GM19328 (cell line): Measurements from ENCODE around the gene THOC1.
"Not testable (repeated sequence)": the region's sequence is repeated elsewhere in the genome, so short reads cannot be mapped to it uniquely, and the experiment has no call there.

Experiments used
- ATAC-seq: cut with Tn5 transposase; IDR thresholded peaks from one replicate; pipeline ENCODE4 v1.9.1; 2021; ENCODE audit warnings: mild to moderate bottlenecking, moderate library complexity; ENCODE audit not compliant: unreplicated experiment

The THOC1 gene, protein sequence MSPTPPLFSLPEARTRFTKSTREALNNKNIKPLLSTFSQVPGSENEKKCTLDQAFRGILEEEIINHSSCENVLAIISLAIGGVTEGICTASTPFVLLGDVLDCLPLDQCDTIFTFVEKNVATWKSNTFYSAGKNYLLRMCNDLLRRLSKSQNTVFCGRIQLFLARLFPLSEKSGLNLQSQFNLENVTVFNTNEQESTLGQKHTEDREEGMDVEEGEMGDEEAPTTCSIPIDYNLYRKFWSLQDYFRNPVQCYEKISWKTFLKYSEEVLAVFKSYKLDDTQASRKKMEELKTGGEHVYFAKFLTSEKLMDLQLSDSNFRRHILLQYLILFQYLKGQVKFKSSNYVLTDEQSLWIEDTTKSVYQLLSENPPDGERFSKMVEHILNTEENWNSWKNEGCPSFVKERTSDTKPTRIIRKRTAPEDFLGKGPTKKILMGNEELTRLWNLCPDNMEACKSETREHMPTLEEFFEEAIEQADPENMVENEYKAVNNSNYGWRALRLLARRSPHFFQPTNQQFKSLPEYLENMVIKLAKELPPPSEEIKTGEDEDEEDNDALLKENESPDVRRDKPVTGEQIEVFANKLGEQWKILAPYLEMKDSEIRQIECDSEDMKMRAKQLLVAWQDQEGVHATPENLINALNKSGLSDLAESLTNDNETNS

GRCh38 chr18:267688-268552 lies at the start of gene THOC1:
Gene THOC1 (minus strand): TSS chr18:268047. CDS start chr18:268019, 28 bp downstream.
- peak; percentile 87 for ATAC-seq

GRCh38 chr18:317618-318017 lies 49.8 kb upstream of the THOC1 start:
- no peak for ATAC-seq

DNA sequence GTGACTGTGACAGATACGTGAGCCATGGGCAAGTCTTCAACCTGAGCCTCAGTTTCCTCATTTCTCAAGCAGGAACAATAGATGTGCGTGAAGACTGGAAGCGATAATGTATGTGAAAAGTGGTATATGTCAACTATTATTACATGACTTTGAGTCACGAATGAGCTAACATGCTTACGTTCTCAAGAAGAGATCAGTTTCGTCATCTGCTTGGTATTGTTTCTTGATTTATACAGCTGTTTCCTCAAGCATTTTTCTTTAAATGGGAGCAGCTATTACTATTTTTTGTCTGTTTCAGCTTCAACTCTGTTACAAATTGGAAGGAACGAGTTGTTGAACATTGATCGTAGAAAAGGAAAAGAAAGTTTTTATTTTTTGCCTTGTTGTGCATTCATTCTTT lies 48.5 kb upstream of the THOC1 start:
- ATAC-seq: no peak

DNA sequence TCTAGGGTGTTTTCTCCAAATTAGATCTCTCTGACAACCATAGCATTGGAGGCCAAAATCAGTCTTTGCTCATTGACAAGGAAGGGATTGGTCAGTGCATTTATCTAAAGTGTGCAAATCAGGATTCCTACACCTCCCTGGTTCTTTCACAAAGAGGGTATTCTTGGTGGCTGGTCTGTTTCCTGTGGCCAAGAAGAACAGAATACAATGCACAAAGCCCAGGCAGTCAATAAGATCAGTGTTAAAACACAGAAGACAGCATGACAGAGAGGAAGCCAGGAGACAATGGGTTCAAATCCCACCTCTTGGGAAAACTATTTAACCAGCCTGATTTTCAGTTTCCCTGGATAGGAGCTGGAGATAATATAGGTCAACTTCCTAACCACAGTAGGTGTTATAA lies 46.1 kb upstream of the THOC1 start:
- ATAC-seq: no peak

DNA sequence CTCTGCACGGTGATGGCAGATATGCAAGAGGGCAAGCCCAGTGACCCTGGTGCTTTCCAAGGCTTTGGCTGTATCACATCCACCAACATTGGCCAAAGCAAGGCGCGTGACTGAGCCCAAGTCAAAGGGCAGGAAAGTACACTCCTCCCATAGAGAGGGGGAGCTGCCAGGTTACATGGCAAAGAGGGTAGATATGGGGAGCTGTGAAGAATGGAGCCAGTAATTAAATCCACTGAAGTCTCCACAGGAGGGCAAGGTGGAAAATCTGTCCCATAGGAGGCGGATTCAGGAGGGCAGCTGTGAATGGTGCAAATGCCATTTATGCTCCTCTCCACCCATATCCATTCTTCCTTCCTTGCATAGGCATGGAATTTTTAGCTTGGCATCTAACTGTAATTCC lies 44.6 kb upstream of the THOC1 start:
- no peak for ATAC-seq

DNA sequence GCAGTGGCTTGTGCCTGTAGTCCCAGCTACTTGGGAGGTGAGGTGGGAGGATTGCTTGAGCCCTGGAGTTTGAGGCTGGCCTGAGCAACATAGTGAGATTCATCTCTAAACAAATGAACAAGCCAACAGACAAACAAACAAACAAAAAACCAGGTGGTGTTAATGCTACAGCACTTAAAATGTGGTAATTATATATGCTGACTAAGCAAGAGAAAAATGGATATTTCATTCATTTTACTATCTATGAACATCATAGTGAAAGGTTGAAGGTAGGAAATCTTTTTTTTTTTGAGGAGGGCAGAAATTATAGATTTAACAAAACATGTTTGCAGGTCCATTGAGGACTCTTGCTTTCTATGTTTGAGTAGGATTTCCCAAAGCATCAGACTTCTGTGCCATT lies 42.2 kb upstream of the THOC1 start:
- no peak for ATAC-seq

GRCh38 chr18:308086-308485 lies 40.2 kb upstream of the THOC1 start:
- not testable (repeated sequence) for ATAC-seq

DNA sequence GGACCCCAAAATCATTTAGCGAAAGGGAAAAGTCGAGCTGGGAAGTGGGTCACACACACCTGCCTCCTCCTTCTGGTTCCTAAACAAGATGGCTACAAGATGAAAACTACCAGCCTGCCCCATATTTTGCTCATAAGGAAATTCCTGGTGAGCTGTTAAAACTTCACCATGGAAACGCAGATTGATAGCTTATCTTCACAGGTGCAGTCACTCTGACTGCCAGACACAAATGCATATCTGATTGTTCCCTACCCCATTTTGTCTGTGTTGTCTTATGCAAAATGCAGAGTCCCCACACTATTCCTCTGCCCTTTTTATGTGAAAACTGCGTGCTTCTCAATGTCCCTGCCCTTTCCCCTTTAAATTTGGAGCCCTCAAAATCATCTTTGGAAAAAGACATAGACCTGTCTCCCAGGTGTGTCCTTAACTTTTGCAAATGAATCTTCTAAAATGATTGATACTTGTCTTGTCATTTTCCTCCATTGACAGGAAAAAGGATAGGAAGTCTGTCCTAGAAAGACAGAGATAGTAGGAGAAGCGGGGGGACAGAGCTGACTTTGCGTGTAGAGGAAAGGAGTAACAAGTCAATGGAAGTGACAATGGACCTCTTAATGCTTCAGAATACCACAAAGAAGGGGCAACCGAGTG lies 38.9 kb upstream of the THOC1 start:
- no peak for ATAC-seq

DNA sequence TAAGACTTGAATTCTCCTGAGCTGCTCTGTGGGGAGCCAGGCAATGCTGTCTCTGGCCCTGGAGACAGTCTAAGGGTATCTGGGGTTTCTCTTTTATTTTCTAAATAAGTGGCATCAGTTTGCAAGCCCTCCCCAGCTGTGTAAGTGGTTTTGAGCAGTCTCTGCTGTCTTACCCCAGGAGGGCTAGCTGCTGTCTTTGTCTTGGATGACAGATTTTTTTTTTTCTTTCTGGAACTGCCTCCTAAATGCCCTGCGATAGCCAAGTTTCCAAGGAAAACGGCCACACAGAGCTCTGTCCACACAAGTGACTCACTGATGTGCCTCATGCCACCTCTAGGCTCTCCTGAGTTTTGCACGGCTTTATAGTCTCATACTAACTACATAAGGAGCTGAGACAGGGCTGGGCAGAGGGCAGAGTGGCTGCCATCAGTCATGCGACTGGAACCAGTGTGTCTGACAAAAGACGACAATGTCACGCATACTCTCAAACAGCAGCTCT lies 37.2 kb upstream of the THOC1 start:
- ATAC-seq: no peak

- ATAC-seq: no peak
These were observed 35.8 kb upstream of the THOC1 start for GRCh38 chr18:303607-304006.

DNA sequence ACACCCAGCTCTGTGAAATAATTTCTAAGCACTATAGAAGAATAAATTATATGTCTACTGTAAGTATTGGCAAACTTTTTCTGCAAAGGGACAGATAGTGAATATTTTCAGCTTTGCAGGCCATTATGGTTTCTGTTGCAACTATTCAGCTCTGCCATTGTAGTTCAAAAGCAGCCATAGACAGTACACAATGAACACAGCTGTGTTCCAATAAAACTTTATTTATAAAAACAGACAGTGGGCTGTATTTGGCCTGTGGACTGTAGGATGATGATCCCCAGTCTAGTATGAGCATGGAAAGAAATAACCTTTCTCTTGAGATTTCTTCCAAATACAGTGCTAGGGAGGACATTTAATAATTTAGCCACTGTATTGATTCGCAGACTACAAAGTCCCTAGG lies 35.2 kb upstream of the THOC1 start:
- no peak for ATAC-seq

GRCh38 chr18:302097-302496 lies 34.2 kb upstream of the THOC1 start:
- no peak for ATAC-seq

- no peak for ATAC-seq
These were observed 30.1 kb upstream of the THOC1 start for GRCh38 chr18:297936-298335.

DNA sequence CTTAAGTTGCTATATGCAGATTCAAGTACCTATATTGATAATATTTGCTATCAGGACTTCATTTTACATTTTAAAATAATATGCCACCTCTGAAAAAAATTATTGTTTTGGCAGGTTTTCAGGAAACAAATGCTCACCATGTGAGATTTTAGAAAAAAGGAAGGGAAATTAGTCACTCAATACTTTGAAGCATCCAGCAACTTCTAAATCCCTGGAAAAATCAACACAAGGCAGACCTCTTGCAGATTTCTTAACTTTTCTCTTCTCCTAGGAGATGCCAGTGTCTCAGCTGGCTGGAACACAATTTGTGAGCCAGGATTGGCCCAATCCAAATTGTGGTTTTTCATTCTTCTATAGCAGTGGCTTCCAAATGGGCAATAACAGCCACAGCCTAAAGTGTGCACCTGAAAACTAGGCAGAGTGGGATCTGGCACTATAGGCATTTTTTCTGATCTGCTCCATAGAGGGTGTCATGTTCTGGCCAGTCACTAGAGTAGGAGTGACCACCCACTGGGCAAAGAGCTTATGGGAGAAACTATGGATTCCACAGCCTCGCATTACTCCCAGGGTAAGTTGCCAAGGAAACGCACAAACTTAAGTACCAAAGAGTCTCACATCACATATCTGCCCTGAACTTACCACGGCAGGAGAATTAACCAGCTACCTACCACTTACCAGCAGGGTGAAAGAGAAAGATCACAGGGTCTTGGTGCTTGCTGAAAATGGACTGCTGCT lies 28.1 kb upstream of the THOC1 start:
- no peak for ATAC-seq

GRCh38 chr18:294566-294965 lies 26.7 kb upstream of the THOC1 start:
- ATAC-seq: no peak

- ATAC-seq: no peak
These were observed 25.7 kb upstream of the THOC1 start for GRCh38 chr18:293536-293935.

GRCh38 chr18:292271-292670 lies 24.4 kb upstream of the THOC1 start:
- no peak for ATAC-seq

- not testable (repeated sequence) for ATAC-seq
These were observed 22.1 kb upstream of the THOC1 start for GRCh38 chr18:289970-290369.

GRCh38 chr18:289026-289425 lies 21.2 kb upstream of the THOC1 start:
- ATAC-seq: no peak
